ENCODE results near the gene BRAT1. TPM values are rescaled to one million over a fixed set of nuclear protein-coding genes. Genes with fewer than 3 reads are reported as not detected.

BRAT1 gene
- total and polyA plus RNA-seq, 2 experiments from 2014 or later = 32.5 to 76.8 TPM

DNA sequence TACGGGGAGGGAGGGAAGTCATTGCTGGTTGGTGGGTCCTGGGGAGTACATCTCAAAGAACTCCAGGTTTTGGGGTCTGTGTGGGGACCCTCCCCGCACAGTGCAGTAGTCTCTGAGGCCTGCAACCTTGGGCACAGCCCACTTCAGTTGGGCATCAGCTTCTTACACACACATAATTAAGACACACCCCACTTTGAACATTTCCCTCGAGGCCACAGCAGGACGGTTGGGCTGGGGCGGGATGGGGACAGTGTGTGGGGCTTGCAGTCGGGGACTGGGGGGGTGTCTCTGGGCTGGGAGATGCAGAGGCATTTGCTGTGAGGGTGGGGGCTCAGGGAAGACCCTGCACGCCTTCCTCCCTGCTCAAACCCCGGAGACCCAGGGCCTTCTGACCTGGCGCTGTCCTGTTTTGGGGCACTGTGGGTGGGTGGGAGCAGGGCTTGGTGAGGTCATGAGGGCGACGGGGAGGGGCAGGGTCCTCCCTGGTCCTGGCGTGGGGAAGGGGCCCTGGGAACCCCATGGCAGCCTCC is 34.5 kb downstream of the BRAT1 start (continued):
- TF ChIP-seq ZNF462 (CRISPR knock-in tag; IDR thresholded peaks at IDR 0.05) = no peak

DNA sequence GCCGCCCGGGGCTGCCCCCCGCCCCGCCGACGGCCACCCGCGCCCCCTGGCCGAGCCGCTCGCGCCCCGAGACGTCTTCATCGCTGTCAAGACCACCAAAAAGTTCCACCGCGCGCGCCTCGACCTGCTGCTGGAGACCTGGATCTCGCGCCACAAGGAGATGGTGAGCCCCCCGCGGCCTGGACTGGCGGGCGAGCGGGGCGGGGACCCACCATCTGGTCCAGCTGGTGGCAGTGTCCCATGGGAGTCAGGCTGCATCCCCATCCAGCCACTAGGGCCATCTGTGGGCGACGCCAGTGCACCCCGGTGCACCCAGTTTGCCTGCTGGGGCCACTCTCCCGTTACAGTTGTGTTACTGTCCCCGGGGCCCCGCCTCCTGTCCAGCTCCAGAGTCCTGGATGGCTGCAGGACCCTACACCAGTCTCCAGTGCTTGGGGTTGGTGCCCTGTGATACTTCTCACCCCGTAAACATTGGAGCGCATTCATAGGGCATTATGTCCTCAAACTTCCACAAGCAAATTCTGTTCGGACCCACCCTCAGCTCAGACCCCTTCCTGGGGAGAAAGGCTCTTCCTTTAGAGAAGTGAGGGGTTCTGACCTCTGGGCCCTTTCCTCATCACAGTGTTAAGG is 35.1 kb downstream of the BRAT1 start:
- Mint-ChIP-seq H3K4me1 (peaks cover 48% of the 10 kb centered on the region), H3K27ac (no peak overlapping the region), H3K27me3 (ENCODE audit: insufficient read depth, low read depth, poor library complexity) (peaks cover 42% of the 10 kb centered on the region), H3K4me3 (peak overlapping the region; percentile 84), H3K9me3 (no peaks in the 10 kb centered on the region), H3K36me3 (ENCODE audit: low read depth) (peaks cover 4% of the 10 kb centered on the region; the same call in 1 of the 3 replicates)
- Histone ChIP-seq H3K9me2 (ENCODE audit: insufficient read depth) (no peaks in the 10 kb centered on the region), H4K20me1 (replicated peaks; ENCODE audit: insufficient read depth) (no peaks in the 10 kb centered on the region; the same call in 1 of the 2 replicates), H3K27ac (ENCODE audit: low read depth) (no peak overlapping the region), H3F3A (replicated peaks; ENCODE audit: low read depth) (peaks cover 6% of the 10 kb centered on the region; the same call in 1 of the 2 replicates), H3K36me3 (ENCODE audit: insufficient read depth) (no peaks in the 10 kb centered on the region), H3K4me1 (ENCODE audit: insufficient read depth) (peaks cover 59% of the 10 kb centered on the region), H2AFZ (no peak overlapping the region), H3K27me3 (ENCODE audit: insufficient read depth) (peaks cover 28% of the 10 kb centered on the region), H3K4me2 (peak overlapping the region; percentile 92), H3K79me2 (replicated peaks; ENCODE audit: insufficient read depth) (peaks cover 14% of the 10 kb centered on the region), H3K4me3 (peak overlapping the region; percentile 68)
- DNase-seq (ENCODE audit: low spot score) (peak; percentile 47), ATAC-seq (no peak)
- no peak for TF ChIP-seq ZNF462 (CRISPR knock-in tag; IDR thresholded peaks at IDR 0.05)
- no peak for TF ChIP-seq CTCF (conservative IDR thresholded peaks at IDR 0.05; ENCODE audit: low read depth in 2 of 2)
- no peak for TF ChIP-seq EZH2 (IDR thresholded peaks at IDR 0.05; ENCODE audit: low read depth, unreplicated experiment)
- no peak for TF ChIP-seq POLR2AphosphoS5 (IDR thresholded peaks at IDR 0.05; ENCODE audit: low read depth)
- no peak for TF ChIP-seq JUNB (IDR thresholded peaks at IDR 0.05; ENCODE audit: unreplicated experiment)
- no peak for TF ChIP-seq STAT1 (IDR thresholded peaks at IDR 0.05; ENCODE audit: unreplicated experiment)
- no peak for TF ChIP-seq NANOG (IDR thresholded peaks at IDR 0.05; ENCODE audit: borderline replicate concordance)
